GM18909 (cell line): Measurements from ENCODE around the gene CELSR1.
A peak's percentile ranks its signal among the peaks of the same experiment; 100 is the strongest.

Experiments
- ATAC-seq: cut with Tn5 transposase; IDR thresholded peaks from one replicate; pipeline ENCODE4 v1.9.1; 2021; ENCODE audit warnings: mild to moderate bottlenecking; ENCODE audit not compliant: unreplicated experiment, poor library complexity

Gene CELSR1

GRCh38 chr22:46557736-46558480 is 20.5 kb upstream of the CELSR1 start:
- no peak for ATAC-seq

GRCh38 chr22:46556775-46557174 is 19.4 kb upstream of the CELSR1 start:
- ATAC-seq = no peak

GRCh38 chr22:46553189-46553588 is 15.8 kb upstream of the CELSR1 start:
- ATAC-seq = no peak

- no peak for ATAC-seq
Measured at GRCh38 chr22:46551996-46552395, 14.6 kb upstream of the CELSR1 start.

- ATAC-seq = no peak
Measured at GRCh38 chr22:46551321-46551720, 13.9 kb upstream of the CELSR1 start.

GRCh38 chr22:46549971-46550641 is 12.7 kb upstream of the CELSR1 start:
- ATAC-seq = no peak

- no peak for ATAC-seq
Measured at GRCh38 chr22:46549563-46549840, 12.1 kb upstream of the CELSR1 start.

- ATAC-seq = no peak
Measured at GRCh38 chr22:46547883-46548244, 10.4 kb upstream of the CELSR1 start.

GRCh38 chr22:46547179-46547882 is 9.9 kb upstream of the CELSR1 start:
- ATAC-seq = no peak

GRCh38 chr22:46546466-46547178 is 9.2 kb upstream of the CELSR1 start:
- ATAC-seq = no peak

- ATAC-seq = no peak
Measured at GRCh38 chr22:46545086-46545792, 7.8 kb upstream of the CELSR1 start.

- peak; percentile 65 for ATAC-seq
Measured at GRCh38 chr22:46542011-46542985, 4.9 kb upstream of the CELSR1 start.

- no peak for ATAC-seq
Measured at GRCh38 chr22:46541536-46541935, 4.1 kb upstream of the CELSR1 start.

- no peak for ATAC-seq
Measured at GRCh38 chr22:46540874-46541273, 3.5 kb upstream of the CELSR1 start.

- no peak for ATAC-seq
Measured at GRCh38 chr22:46539169-46539568, 1.7 kb upstream of the CELSR1 start.

- no peak for ATAC-seq
Measured at GRCh38 chr22:46538814-46539160, 1.4 kb upstream of the CELSR1 start.

- no peak for ATAC-seq
Measured at GRCh38 chr22:46537946-46538813, 760 bp upstream of the CELSR1 start.

- no peak for ATAC-seq
Measured at GRCh38 chr22:46536537-46537224, 739 bp downstream of the CELSR1 start.
